PFSK-1 (cell line): ENCODE data around the gene SLC7A6OS.

ENCODE experiments used
- POLR2AphosphoS5 ChIP-seq: IDR thresholded peaks from 2 replicates; pipeline ENCODE4 v1.6.1; 2012; ENCODE audit warnings: low read depth, mild to moderate bottlenecking, control low read depth, low read length, moderate library complexity
- REST ChIP-seq, 2 experiments: IDR thresholded peaks; 2 replicates each; pipeline versions ENCODE4 v1.6.1 to v1.8.0; 2011 to 2012; ENCODE audit warnings: low read depth in 2 of 2, low read length in 2 of 2, control low read depth in 1 of 2, inconsistent platforms in 1 of 2, mild to moderate bottlenecking in 1 of 2, moderate library complexity in 1 of 2; ENCODE audit not compliant: insufficient read depth in 1 of 2
- SIN3A ChIP-seq: IDR thresholded peaks from 2 replicates; pipeline ENCODE4 v1.6.1; 2012; ENCODE audit warnings: mild to moderate bottlenecking, low read length, moderate library complexity, borderline replicate concordance; ENCODE audit not compliant: insufficient read depth
- TAF1 ChIP-seq: IDR thresholded peaks from 2 replicates; pipeline ENCODE4 v1.6.1; 2012; ENCODE audit warnings: low read length, control low read depth, borderline replicate concordance; ENCODE audit not compliant: insufficient read depth

GRCh38 chr16:68273459-68273858 is 37.3 kb downstream of the SLC7A6OS start:
- TF ChIP-seq REST (IDR thresholded peaks at IDR 0.05; ENCODE audit: insufficient read depth in 1 of 2, low read depth in 2 of 2, low read length in 2 of 2) (no peak), SIN3A (no peak), TAF1 (no peak), POLR2AphosphoS5 (no peak)
